SK-N-MC (cell line): ENCODE results near the gene GGACT.
A peak's percentile ranks its signal among the peaks of the same experiment; 100 is the strongest.
"Not testable (repeated sequence)": the region's sequence is repeated elsewhere in the genome, so short reads cannot be mapped to it uniquely, and the experiment has no call there.

Source experiments
- DNase-seq: peaks from one replicate; pipeline ENCODE4 v3.0.0-alpha.2; 2011; ENCODE audit warnings: low read depth, low spot score
- H3K27ac ChIP-seq: fragments of 200-600 bp; sonication (generic); 2 replicates; pipeline ENCODE4 v1.5.1; 2016; ENCODE audit warnings: mixed run types
- H3K36me3 ChIP-seq: fragments of 200-600 bp; sonication (generic); 2 replicates; pipeline ENCODE4 v1.6.1; 2017; ENCODE audit warnings: antibody characterized with exemption, low read length, mixed read lengths; ENCODE audit not compliant: insufficient read depth
- H3K4me3 ChIP-seq: fragments of 200-600 bp; sonication (generic); 2 replicates; pipeline ENCODE4 v1.5.1; 2016
- H3K9ac ChIP-seq: fragments of 200-600 bp; sonication (generic); 2 replicates; pipeline ENCODE4 v1.8.0; 2017; ENCODE audit warnings: mixed run types, mixed read lengths; ENCODE audit not compliant: insufficient read length
- H3K9me3 ChIP-seq: fragments of 200-600 bp; sonication (generic); 2 replicates; pipeline ENCODE4 v1.6.1; 2017; ENCODE audit warnings: low read depth, mild to moderate bottlenecking, antibody characterized with exemption, low read length, moderate library complexity, mixed read lengths
- EZH2 ChIP-seq: fragments of 200-600 bp; sonication (generic); IDR thresholded peaks from one replicate; pipeline ENCODE4 v1.6.1; 2017; ENCODE audit warnings: antibody characterized with exemption
- FOXP2 ChIP-seq: optimal IDR thresholded peaks from 2 replicates; pipeline ENCODE3; 2011; ENCODE audit warnings: mild to moderate bottlenecking, moderate library complexity; ENCODE audit not compliant: insufficient read depth; ENCODE audit errors: extremely low read length, control extremely low read depth
- POLR2AphosphoS5 ChIP-seq: IDR thresholded peaks from 2 replicates; pipeline ENCODE4 v1.6.1; 2012; ENCODE audit warnings: mild to moderate bottlenecking, low read depth, low read length, borderline replicate concordance

The GGACT gene

GRCh38 chr13:100527644-100528043 lies 60.9 kb downstream of the GGACT start:
- no peaks in the 10 kb centered on the region for H3K9me3 ChIP-seq
- H3K9ac ChIP-seq: no peak overlapping the region
- TF ChIP-seq FOXP2: no peak
- TF ChIP-seq POLR2AphosphoS5: no peak
- no peak for TF ChIP-seq EZH2
- H3K36me3 ChIP-seq: no peaks in the 10 kb centered on the region
- DNase-seq: no peak
- no peak overlapping the region for H3K27ac ChIP-seq
- no peak overlapping the region for H3K4me3 ChIP-seq

DNA sequence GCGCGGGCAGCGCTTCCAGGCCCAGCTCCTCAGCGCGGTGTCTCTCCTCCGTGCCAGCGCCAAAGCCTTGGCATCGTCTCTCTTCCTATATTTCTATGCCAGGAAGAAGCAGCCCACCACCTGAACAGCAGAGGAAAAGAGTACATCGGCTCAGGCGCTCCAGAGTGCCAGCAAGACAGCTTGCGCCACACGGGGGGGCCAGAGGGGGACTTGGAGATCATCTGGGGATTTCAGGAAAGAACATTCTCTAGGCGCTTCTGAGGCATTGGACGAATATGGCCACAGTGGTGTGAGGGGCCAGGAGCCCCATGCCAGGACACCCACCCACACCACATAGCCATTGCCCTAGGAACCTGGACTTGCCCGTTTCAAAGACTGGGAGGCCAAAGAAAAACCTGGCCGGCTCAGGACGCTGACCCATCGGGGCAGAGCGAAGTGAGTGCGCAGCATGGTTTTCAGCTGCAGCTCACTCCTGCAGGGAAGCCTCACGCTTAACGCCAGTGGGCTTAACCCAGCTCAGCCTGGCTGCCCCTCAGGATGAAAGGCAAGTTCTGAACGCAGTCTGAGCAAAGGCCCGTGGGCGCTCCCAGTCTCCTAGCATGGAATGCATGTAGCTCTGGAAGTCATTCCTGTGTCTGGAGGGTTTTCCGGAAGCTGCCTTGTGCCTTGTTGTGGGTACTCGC lies 62.1 kb downstream of the GGACT start:
- no peak for DNase-seq
- Histone ChIP-seq H3K9ac (no peak overlapping the region), H3K36me3 (no peaks in the 10 kb centered on the region), H3K9me3 (no peaks in the 10 kb centered on the region), H3K27ac (no peak overlapping the region), H3K4me3 (no peak overlapping the region)
- TF ChIP-seq FOXP2: no peak
- no peak for TF ChIP-seq EZH2
- no peak for TF ChIP-seq POLR2AphosphoS5

- H3K36me3 ChIP-seq: no peaks in the 10 kb centered on the region
- no peak overlapping the region for H3K4me3 ChIP-seq
- H3K9ac ChIP-seq: no peak overlapping the region
- no peak overlapping the region for H3K27ac ChIP-seq
- DNase-seq: no peak
- TF ChIP-seq FOXP2 (no peak), POLR2AphosphoS5 (no peak), EZH2 (no peak)
- H3K9me3 ChIP-seq: no peaks in the 10 kb centered on the region
Measured at GRCh38 chr13:100525453-100526317, 62.9 kb downstream of the GGACT start.

- H3K4me3 ChIP-seq, H3K27ac ChIP-seq, DNase-seq, H3K9me3 ChIP-seq, H3K36me3 ChIP-seq, H3K9ac ChIP-seq: not testable (repeated sequence)
Measured at GRCh38 chr13:100524688-100525087, 63.9 kb downstream of the GGACT start.

GRCh38 chr13:100523981-100524386 lies 64.6 kb downstream of the GGACT start:
- H3K9ac ChIP-seq: no peak overlapping the region
- H3K27ac ChIP-seq: no peak overlapping the region
- no peak overlapping the region for H3K4me3 ChIP-seq
- TF ChIP-seq FOXP2 (no peak), POLR2AphosphoS5 (no peak), EZH2 (no peak)
- no peaks in the 10 kb centered on the region for H3K36me3 ChIP-seq
- H3K9me3 ChIP-seq: no peaks in the 10 kb centered on the region
- DNase-seq: no peak

GRCh38 chr13:100523411-100523810 lies 65.2 kb downstream of the GGACT start:
- DNase-seq: no peak
- TF ChIP-seq POLR2AphosphoS5 (no peak), EZH2 (no peak), FOXP2 (no peak)
- no peaks in the 10 kb centered on the region for H3K36me3 ChIP-seq
- no peaks in the 10 kb centered on the region for H3K9me3 ChIP-seq
- no peak overlapping the region for H3K9ac ChIP-seq
- H3K27ac ChIP-seq: no peak overlapping the region
- no peak overlapping the region for H3K4me3 ChIP-seq

DNA sequence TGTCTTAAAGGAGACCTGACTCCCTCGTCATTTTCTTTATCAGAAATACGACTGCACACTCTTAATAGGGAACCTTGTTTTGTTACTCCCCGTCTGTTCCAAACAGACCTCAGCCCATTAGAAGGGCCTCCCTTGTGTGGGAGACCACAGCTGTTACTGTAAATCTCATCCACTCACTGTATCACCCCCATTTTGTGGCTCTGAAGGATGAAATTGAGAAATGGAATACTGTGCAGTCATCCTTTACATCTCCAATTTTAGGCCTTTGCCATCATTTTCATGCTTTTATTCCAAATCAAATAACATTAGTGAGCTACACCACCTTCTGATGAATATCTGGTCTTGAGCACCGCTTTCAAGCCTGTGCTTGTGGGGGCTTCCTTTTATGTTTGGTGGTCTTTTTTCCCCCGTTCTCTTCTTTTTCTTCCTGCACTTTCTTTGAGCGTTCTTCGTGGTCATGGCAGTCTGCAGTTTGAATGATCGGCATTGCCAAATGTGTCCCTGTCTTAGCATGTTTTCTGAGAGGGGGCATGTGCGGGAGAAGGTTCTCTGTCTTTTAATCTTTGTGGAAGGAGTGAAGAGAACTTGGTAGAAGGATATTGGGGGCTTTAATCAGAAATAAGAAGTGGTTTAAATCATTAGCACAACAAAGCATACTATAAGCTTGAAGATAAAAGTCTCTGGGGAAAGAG lies 65.8 kb downstream of the GGACT start:
- Histone ChIP-seq H3K4me3 (no peak overlapping the region), H3K9me3 (no peaks in the 10 kb centered on the region), H3K36me3 (no peaks in the 10 kb centered on the region; the same call in 1 of the 2 replicates), H3K9ac (no peak overlapping the region), H3K27ac (peak overlapping the region; percentile 94; the same call in 1 of the 2 replicates)
- TF ChIP-seq POLR2AphosphoS5: no peak
- TF ChIP-seq FOXP2: no peak
- no peak for TF ChIP-seq EZH2
- no peak for DNase-seq
